Measurements from ENCODE around the gene CIAO1. TPM values are rescaled to one million over a fixed set of nuclear protein-coding genes. Genes with fewer than 3 reads are reported as not detected.

CIAO1 gene
- total RNA-seq, 1 donor from 2014 or later: 54.6 TPM

Other genes with a start within 250 kb of the CIAO1 start
- not detected in 2 replicates for gene GPAT2, start 231.3 kb upstream of the CIAO1 start, total RNA-seq
- not detected in 2 replicates for gene ADRA2B, start 149.7 kb upstream of the CIAO1 start, total RNA-seq
- gene ASTL, start 127.7 kb upstream of the CIAO1 start, total RNA-seq: not detected in 2 replicates
- gene DUSP2, start 120.8 kb upstream of the CIAO1 start, total RNA-seq: 0.68 and 0.78 TPM in 2 replicates
- 80.2 and 94.1 TPM in 2 replicates for gene STARD7, start 57.4 kb upstream of the CIAO1 start, total RNA-seq
- 56.3 and 61.8 TPM in 2 replicates for gene TMEM127, start 228 bp upstream of the CIAO1 start, total RNA-seq
- gene SNRNP200, start 39.3 kb downstream of the CIAO1 start, total RNA-seq: 114 and 122 TPM in 2 replicates
- 0.50 and 0.86 TPM in 2 replicates for gene ITPRIPL1, start 59.1 kb downstream of the CIAO1 start, total RNA-seq
- 5.9 and 7.7 TPM in 2 replicates for gene NCAPH, start 69.5 kb downstream of the CIAO1 start, total RNA-seq
- not detected in 2 replicates for gene NEURL3, start 239.1 kb downstream of the CIAO1 start, total RNA-seq

Measured in osteocyte (in vitro differentiated cells).